IMR-90 (cell line): ENCODE data around the gene SLIT3. TPM values are rescaled to one million over a fixed set of nuclear protein-coding genes. Genes with fewer than 3 reads are reported as not detected.

Experiments used
- ATAC-seq: fragments of 200-7000 bp; cut with Tn5 transposase; 2 replicates; pipeline ENCODE4 v1.9.1; 2020; ENCODE audit warnings: low read depth, mild to moderate bottlenecking, moderate library complexity
- BruUV-seq: library from RNA; stranded (reverse); fragments of 400-500 nt; replicated peaks from 2 replicates; lab custom pipeline; 2021; lab: Mats Ljungman, UMichigan
- CTCF ChIA-PET: fragments of 300-600 bp; formaldehyde crosslinking; extraction: SDS; loops from one replicate; lab custom pipeline; 2021; ENCODE audit warnings: antibody characterized with exemption; lab: Yijun Ruan, JAX
- POLR2A ChIA-PET: fragments of 300-600 bp; sonication (Branson Sonifier 250); formaldehyde crosslinking; loops from one replicate; lab custom pipeline; 2022; ENCODE audit warnings: antibody characterized with exemption; ENCODE audit not compliant: unreplicated experiment; lab: Charles Lee
- DNase-seq: peaks from one replicate; pipeline ENCODE4 v3.0.0; 2013
- H2AFZ ChIP-seq: replicated peaks from 2 replicates; pipeline ENCODE3; 2013; ENCODE audit warnings: low read length, mild to moderate bottlenecking; ENCODE audit not compliant: poor library complexity
- H2AK5ac ChIP-seq: 2 replicates; pipeline ENCODE4 v1.6.1; 2013; ENCODE audit warnings: low read depth, low read length, inconsistent platforms
- H2AK9ac ChIP-seq: replicated peaks from 2 replicates; pipeline ENCODE3; 2013; ENCODE audit warnings: mild to moderate bottlenecking, low read depth, low read length, moderate library complexity; ENCODE audit not compliant: poor library complexity
- H2BK120ac ChIP-seq: 2 replicates; pipeline ENCODE4 v1.6.1; 2013; ENCODE audit warnings: low read depth, low read length, inconsistent platforms
- H2BK15ac ChIP-seq: 3 replicates; pipeline ENCODE4 v1.6.1; 2013; ENCODE audit warnings: low read depth, low read length, inconsistent platforms
- H2BK20ac ChIP-seq: 2 replicates; pipeline ENCODE4 v1.6.1; 2013; ENCODE audit warnings: low read depth, mild to moderate bottlenecking, inconsistent platforms, low read length, moderate library complexity
- H2BK5ac ChIP-seq: 2 replicates; pipeline ENCODE4 v1.6.1; 2013; ENCODE audit warnings: mild to moderate bottlenecking, low read depth, low read length, inconsistent platforms; ENCODE audit not compliant: poor library complexity, severe bottlenecking
- H3K14ac ChIP-seq: replicated peaks from 2 replicates; pipeline ENCODE4 v1.6.1; 2013; ENCODE audit warnings: low read depth, low read length, inconsistent platforms
- H3K18ac ChIP-seq: 2 replicates; pipeline ENCODE4 v1.6.1; 2013; ENCODE audit warnings: low read depth, low read length, control low read depth
- H3K23ac ChIP-seq: 2 replicates; pipeline ENCODE4 v1.6.1; 2013; ENCODE audit warnings: low read depth, low read length, inconsistent platforms
- H3K27ac ChIP-seq: 2 replicates; pipeline ENCODE4 v1.5.1; 2013; ENCODE audit warnings: mild to moderate bottlenecking, control low read depth, low read length; ENCODE audit not compliant: insufficient read depth
- H3K27me3 ChIP-seq: 2 replicates; pipeline ENCODE4 v1.6.1; 2013; ENCODE audit warnings: low read length; ENCODE audit not compliant: control insufficient read depth, insufficient read depth
- H3K36me3 ChIP-seq: 2 replicates; pipeline ENCODE4 v1.6.1; 2013; ENCODE audit warnings: low read length, mixed read lengths; ENCODE audit not compliant: control insufficient read depth, insufficient read depth
- H3K4ac ChIP-seq: 2 replicates; pipeline ENCODE4 v1.6.1; 2013; ENCODE audit warnings: low read depth, low read length, inconsistent platforms
- H3K4me1 ChIP-seq: 2 replicates; pipeline ENCODE4 v1.6.1; 2013; ENCODE audit warnings: low read length, mixed read lengths; ENCODE audit not compliant: control insufficient read depth, insufficient read depth
- H3K4me2 ChIP-seq: 2 replicates; pipeline ENCODE4 v1.6.1; 2013; ENCODE audit warnings: low read depth, mild to moderate bottlenecking, control low read depth, low read length, moderate library complexity
- H3K4me3 ChIP-seq: 2 replicates; pipeline ENCODE4 v1.5.1; 2013; ENCODE audit warnings: low read depth, mild to moderate bottlenecking, control low read depth, low read length, moderate library complexity; ENCODE audit not compliant: insufficient read depth
- H3K56ac ChIP-seq: 2 replicates; pipeline ENCODE4 v1.6.1; 2013; ENCODE audit warnings: low read length, inconsistent platforms; ENCODE audit not compliant: insufficient read depth; ENCODE audit errors: extremely low read depth
- H3K79me1 ChIP-seq, 2 experiments: 2 replicates each; pipeline ENCODE4 v1.6.1; 2013; ENCODE audit warnings: low read length in 2 of 2, inconsistent platforms in 1 of 2, low read depth in 1 of 2
- H3K9ac ChIP-seq: 2 replicates; pipeline ENCODE4 v1.6.1; 2013; ENCODE audit warnings: low read depth, low read length, control low read depth
- H3K9me1 ChIP-seq: 2 replicates; pipeline ENCODE4 v1.6.1; 2013; ENCODE audit warnings: low read length, inconsistent platforms; ENCODE audit not compliant: insufficient read depth
- H3K9me3 ChIP-seq: 2 replicates; pipeline ENCODE4 v1.6.1; 2013; ENCODE audit warnings: low read length; ENCODE audit not compliant: control insufficient read depth, insufficient read depth
- H4K20me1 ChIP-seq: 2 replicates; pipeline ENCODE4 v1.6.1; 2013; ENCODE audit warnings: low read length, inconsistent platforms; ENCODE audit not compliant: insufficient read depth
- H4K5ac ChIP-seq: 2 replicates; pipeline ENCODE4 v1.6.1; 2013; ENCODE audit warnings: mild to moderate bottlenecking, low read depth, low read length, control low read depth
- H4K8ac ChIP-seq, 2 experiments: 2 replicates each; pipeline ENCODE4 v1.6.1; 2013; ENCODE audit warnings: low read depth in 2 of 2, low read length in 2 of 2, control low read depth in 1 of 2, inconsistent platforms in 1 of 2
- H4K91ac ChIP-seq: 2 replicates; pipeline ENCODE4 v1.6.1; 2013; ENCODE audit warnings: low read depth, low read length, inconsistent platforms; ENCODE audit not compliant: insufficient read depth
- BHLHE40 ChIP-seq: fragments of 150-350 bp; IDR thresholded peaks from 2 replicates; pipeline ENCODE4 v1.6.1; 2016; ENCODE audit warnings: mild to moderate bottlenecking, low read depth, low read length
- CEBPB ChIP-seq: IDR thresholded peaks from 2 replicates; pipeline ENCODE4 v1.6.1; 2012; ENCODE audit warnings: low read depth, low read length, improper control_type of control experiment
- CHD1 ChIP-seq: IDR thresholded peaks from 2 replicates; pipeline ENCODE4 v1.6.1; 2012; ENCODE audit warnings: low read depth, low read length, improper control_type of control experiment
- CTCF ChIP-seq: conservative IDR thresholded peaks from 2 replicates; pipeline ENCODE4 v1.5.1; 2012; ENCODE audit warnings: mild to moderate bottlenecking, low read depth, low read length, improper control_type of control experiment
- ELK1 ChIP-seq: fragments of 150-350 bp; IDR thresholded peaks from 2 replicates; pipeline ENCODE4 v1.6.1; 2016; ENCODE audit warnings: low read depth, mild to moderate bottlenecking, low read length, moderate library complexity, borderline replicate concordance
- FOS ChIP-seq: fragments of 150-350 bp; IDR thresholded peaks from 2 replicates; pipeline ENCODE4 v1.6.1; 2016; ENCODE audit warnings: low read depth, low read length
- MAFK ChIP-seq: IDR thresholded peaks from 2 replicates; pipeline ENCODE4 v1.6.1; 2012; ENCODE audit warnings: low read depth, low read length, improper control_type of control experiment
- MAZ ChIP-seq: IDR thresholded peaks from 2 replicates; pipeline ENCODE4 v1.6.1; 2012; ENCODE audit warnings: low read depth, mild to moderate bottlenecking, low read length, improper control_type of control experiment, moderate library complexity, borderline replicate concordance
- NFE2L2 ChIP-seq: fragments of 150-350 bp; IDR thresholded peaks from 2 replicates; pipeline ENCODE4 v1.6.1; 2016; ENCODE audit warnings: low read depth, mild to moderate bottlenecking, low read length
- POLR2A ChIP-seq: IDR thresholded peaks from 2 replicates; pipeline ENCODE4 v1.6.1; 2012; ENCODE audit warnings: mild to moderate bottlenecking, low read depth, low read length
- RFX5 ChIP-seq: IDR thresholded peaks from 2 replicates; pipeline ENCODE4 v1.8.0; 2012; ENCODE audit warnings: low read depth, mild to moderate bottlenecking, low read length, moderate library complexity
- SMC3 ChIP-seq: fragments of 150-350 bp; IDR thresholded peaks from 2 replicates; pipeline ENCODE4 v1.6.1; 2016; ENCODE audit warnings: low read depth, mild to moderate bottlenecking, antibody characterized with exemption, low read length, moderate library complexity
- WGBS, 2 experiments: methylation state at CpG; one replicate each; pipeline versions ENCODE4 v1.1.5 to v1.1.7; 2013; ENCODE audit warnings: missing lambda C conversion rate in 2 of 2; ENCODE audit not compliant: insufficient read length in 1 of 2; ENCODE audit errors: extremely low coverage in 2 of 2; 5-methylcytosine and 5-hydroxymethylcytosine counted together
- dilution Hi-C: fragments of 300-500 bp; cut with HindIII; formaldehyde crosslinking; loops from one replicate; pipeline ENCODE4 v1.14.3; 2018; ENCODE audit warnings: low sequenced_read_pairs; ENCODE audit not compliant: unreplicated experiment
- in situ Hi-C: fragments of 300-500 bp; cut with MboI; formaldehyde crosslinking; loops from 3 replicates; pipeline ENCODE4 v1.14.3; 2019; ENCODE audit warnings: low sequenced_read_pairs, inconsistent platforms, mixed read lengths
- intact Hi-C: fragments of 100-400 bp; cut with micrococcal nuclease; formaldehyde crosslinking; loops from 2 replicates; pipeline ENCODE4 v1.10.0; 2022
- polyA plus RNA-seq, 3 experiments: library from polyadenylated mRNA; depleted of rRNA; stranded (reverse); fragments of >200 nt; gene quantifications; 2 replicates each; pipeline ENCODE4 v1.2.3, GENCODE V29; 2012; ENCODE audit warnings: low replicate concordance in 1 of 3
- total RNA-seq: library from RNA; depleted of rRNA; stranded (reverse); fragments of >200 nt; gene quantifications from 2 replicates; pipeline ENCODE4 v1.2.3, GENCODE V29; 2012

The SLIT3 gene
- total and polyA plus RNA-seq, 2 of the 4 experiments (the other 2 are of a cell fraction): 0.18 to 0.50 TPM

GRCh38 chr5:169336242-169336641 is 35.3 kb upstream of the SLIT3 start:
- no peaks in the 10 kb centered on the region for H4K20me1 ChIP-seq
- no peak overlapping the region for H3K4ac ChIP-seq
- ATAC-seq (no peak), DNase-seq (no peak)
- no peaks in the 10 kb centered on the region for H3K27me3 ChIP-seq
- no peak overlapping the region for H2BK5ac ChIP-seq
- no peak overlapping the region for H3K4me3 ChIP-seq
- H4K8ac ChIP-seq: no peak overlapping the region
- no peak overlapping the region for H3K56ac ChIP-seq
- no peak overlapping the region for H3K14ac ChIP-seq
- TF ChIP-seq ELK1 (no peak), MAFK (no peak), CEBPB (no peak), CTCF (no peak), RFX5 (no peak), SMC3 (no peak), MAZ (no peak), FOS (no peak), POLR2A (no peak), NFE2L2 (no peak), CHD1 (no peak), BHLHE40 (no peak)
- in situ Hi-C loops (no loop called here), intact Hi-C loops (no loop called here), dilution Hi-C loops (no loop called here)
- H4K91ac ChIP-seq: no peak overlapping the region
- H3K9ac ChIP-seq: no peak overlapping the region
- H3K23ac ChIP-seq: no peak overlapping the region
- no peak overlapping the region for H2AK9ac ChIP-seq
- no peaks in the 10 kb centered on the region for H3K9me1 ChIP-seq
- no peak overlapping the region for H2BK15ac ChIP-seq
- H3K4me1 ChIP-seq: no peaks in the 10 kb centered on the region
- H3K27ac ChIP-seq: no peak overlapping the region
- ChIA-PET CTCF (no interaction called here), POLR2A (no interaction called here)
- no CpG with 5 or more reads among the region's 2 CpGs for WGBS, 2 experiments
- H2AFZ ChIP-seq: no peak overlapping the region
- no peak overlapping the region for H4K5ac ChIP-seq
- BruUV-seq: no TSS peak
- H3K79me1 ChIP-seq: no peaks in the 10 kb centered on the region
- H2AK5ac ChIP-seq: no peak overlapping the region
- no peak overlapping the region for H2BK120ac ChIP-seq
- no peak overlapping the region for H2BK20ac ChIP-seq
- H3K36me3 ChIP-seq: no peaks in the 10 kb centered on the region
- H3K9me3 ChIP-seq: no peaks in the 10 kb centered on the region
- no peak overlapping the region for H3K4me2 ChIP-seq
- no peak overlapping the region for H3K18ac ChIP-seq
